H1 (cell line): ENCODE data around the gene RPS27.

ENCODE experiments used
- CHD1 ChIP-seq: IDR thresholded peaks from 2 replicates; pipeline ENCODE4 v1.6.1; 2012; ENCODE audit warnings: low read depth, low read length, improper control_type of control experiment
- EP300 ChIP-seq, 2 experiments: IDR thresholded peaks; 1 replicate in 1 of 2; 2 replicates in 1 of 2; pipeline ENCODE4 v1.6.1; 2011 to 2012; ENCODE audit warnings: low read depth in 2 of 2, low read length in 2 of 2, mild to moderate bottlenecking in 2 of 2, borderline replicate concordance in 1 of 2, inconsistent platforms in 1 of 2, moderate library complexity in 1 of 2
- EZH2 ChIP-seq: fragments of 200-600 bp; sonication (generic); IDR thresholded peaks from 2 replicates; pipeline ENCODE4 v1.7.1; 2012; ENCODE audit warnings: low read depth, mild to moderate bottlenecking, moderate library complexity, low read length, inconsistent platforms; ENCODE audit not compliant: severe bottlenecking
- POLR2A ChIP-seq, 2 experiments: IDR thresholded peaks; 1 replicate in 1 of 2; 2 replicates in 1 of 2; pipeline ENCODE4 v1.6.1; 2011; ENCODE audit warnings: low read depth in 2 of 2, low read length in 2 of 2, mild to moderate bottlenecking in 2 of 2; ENCODE audit errors: control extremely low read depth in 1 of 2
- POLR2AphosphoS5 ChIP-seq: IDR thresholded peaks from 2 replicates; pipeline ENCODE4 v1.6.1; 2011; ENCODE audit warnings: low read depth, low read length
- RFX5 ChIP-seq: IDR thresholded peaks from 2 replicates; pipeline ENCODE4 v1.6.1; 2011; ENCODE audit warnings: low read depth, low read length, improper control_type of control experiment, borderline replicate concordance
- RNF2 ChIP-seq: fragments of 200-900, 300-1000 bp; sonication (generic); IDR thresholded peaks from 2 replicates; pipeline ENCODE4 v1.7.1; 2016; ENCODE audit warnings: borderline replicate concordance, low read depth, mild to moderate bottlenecking, antibody characterized with exemption, low read length; ENCODE audit not compliant: poor library complexity, severe bottlenecking; ENCODE audit errors: missing control alignments
- SIN3A ChIP-seq, 2 experiments: IDR thresholded peaks in 1 of 2; conservative IDR thresholded peaks in 1 of 2; 2 replicates each; pipeline ENCODE4 v1.6.1; 2011 to 2012; ENCODE audit warnings: low read length in 2 of 2, improper control_type of control experiment in 1 of 2, low read depth in 1 of 2, mild to moderate bottlenecking in 1 of 2
- YY1 ChIP-seq: IDR thresholded peaks from 2 replicates; pipeline ENCODE4 v1.6.1; 2011; ENCODE audit warnings: low read depth, mild to moderate bottlenecking, low read length
- TF ChIP-seq, protein P1 (sequence below), 3 experiments: IDR thresholded peaks; 1 replicate in 2 of 3; 2 replicates in 1 of 3; pipeline versions ENCODE4 v1.5.1 to v1.6.1; 2011; ENCODE audit warnings: low read length in 3 of 3, mild to moderate bottlenecking in 3 of 3, inconsistent platforms in 2 of 3, low read depth in 1 of 3, moderate library complexity in 1 of 3; ENCODE audit not compliant: insufficient read depth in 1 of 3; ENCODE audit errors: control extremely low read depth in 1 of 3
- TF ChIP-seq, protein P2 (sequence below): IDR thresholded peaks from 2 replicates; pipeline ENCODE4 v1.6.1; 2011; ENCODE audit warnings: low read length, improper control_type of control experiment

DNA sequence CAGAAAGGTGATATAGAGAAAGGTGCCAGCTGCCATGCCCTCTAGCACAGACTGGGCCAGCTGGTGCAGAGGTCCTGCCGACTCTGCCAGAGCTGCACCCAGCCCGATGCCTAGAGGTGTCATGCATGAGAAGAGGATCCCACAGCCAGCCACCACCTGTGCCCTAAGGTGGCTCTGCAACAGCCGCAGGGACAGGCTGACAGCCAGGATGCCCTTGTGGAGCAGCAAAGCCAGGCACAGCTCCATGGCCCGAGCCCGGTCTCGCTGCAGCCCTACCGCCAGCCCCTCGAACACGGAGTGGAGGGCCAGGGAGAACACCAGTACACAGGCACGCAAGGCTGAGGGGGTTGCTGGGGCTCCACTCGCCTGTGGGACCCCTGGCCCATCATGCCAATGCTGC, 30.4 kb upstream of the RPS27 start:
- no peak for TF ChIP-seq SIN3A (conservative IDR thresholded peaks at IDR 0.05 in 1 of 2, IDR thresholded peaks at IDR 0.05 in 1 of 2; ENCODE audit: low read depth in 1 of 2, low read length in 2 of 2)
- TF ChIP-seq EZH2: no peak
- no peak for TF ChIP-seq YY1
- TF ChIP-seq RNF2: no peak
- TF ChIP-seq POLR2A (IDR thresholded peaks at IDR 0.05; ENCODE audit: control extremely low read depth in 1 of 2, low read depth in 2 of 2, low read length in 2 of 2): no peak
- no peak for TF ChIP-seq POLR2AphosphoS5
- TF ChIP-seq EP300 (IDR thresholded peaks at IDR 0.05; ENCODE audit: borderline replicate concordance in 1 of 2, low read depth in 2 of 2, low read length in 2 of 2): no peak
- TF ChIP-seq, protein P1, sequence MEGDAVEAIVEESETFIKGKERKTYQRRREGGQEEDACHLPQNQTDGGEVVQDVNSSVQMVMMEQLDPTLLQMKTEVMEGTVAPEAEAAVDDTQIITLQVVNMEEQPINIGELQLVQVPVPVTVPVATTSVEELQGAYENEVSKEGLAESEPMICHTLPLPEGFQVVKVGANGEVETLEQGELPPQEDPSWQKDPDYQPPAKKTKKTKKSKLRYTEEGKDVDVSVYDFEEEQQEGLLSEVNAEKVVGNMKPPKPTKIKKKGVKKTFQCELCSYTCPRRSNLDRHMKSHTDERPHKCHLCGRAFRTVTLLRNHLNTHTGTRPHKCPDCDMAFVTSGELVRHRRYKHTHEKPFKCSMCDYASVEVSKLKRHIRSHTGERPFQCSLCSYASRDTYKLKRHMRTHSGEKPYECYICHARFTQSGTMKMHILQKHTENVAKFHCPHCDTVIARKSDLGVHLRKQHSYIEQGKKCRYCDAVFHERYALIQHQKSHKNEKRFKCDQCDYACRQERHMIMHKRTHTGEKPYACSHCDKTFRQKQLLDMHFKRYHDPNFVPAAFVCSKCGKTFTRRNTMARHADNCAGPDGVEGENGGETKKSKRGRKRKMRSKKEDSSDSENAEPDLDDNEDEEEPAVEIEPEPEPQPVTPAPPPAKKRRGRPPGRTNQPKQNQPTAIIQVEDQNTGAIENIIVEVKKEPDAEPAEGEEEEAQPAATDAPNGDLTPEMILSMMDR (IDR thresholded peaks at IDR 0.05; ENCODE audit: control extremely low read depth in 1 of 3, insufficient read depth in 1 of 3, low read depth in 1 of 3, low read length in 3 of 3): no peak
- no peak for TF ChIP-seq RFX5
- TF ChIP-seq CHD1: no peak
- TF ChIP-seq, protein P2, sequence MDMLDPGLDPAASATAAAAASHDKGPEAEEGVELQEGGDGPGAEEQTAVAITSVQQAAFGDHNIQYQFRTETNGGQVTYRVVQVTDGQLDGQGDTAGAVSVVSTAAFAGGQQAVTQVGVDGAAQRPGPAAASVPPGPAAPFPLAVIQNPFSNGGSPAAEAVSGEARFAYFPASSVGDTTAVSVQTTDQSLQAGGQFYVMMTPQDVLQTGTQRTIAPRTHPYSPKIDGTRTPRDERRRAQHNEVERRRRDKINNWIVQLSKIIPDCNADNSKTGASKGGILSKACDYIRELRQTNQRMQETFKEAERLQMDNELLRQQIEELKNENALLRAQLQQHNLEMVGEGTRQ: no peak
